ENCODE data around the gene SPACDR. TPM values are rescaled to one million over a fixed set of nuclear protein-coding genes. Genes with fewer than 3 reads are reported as not detected.

Gene SPACDR
- polyA plus RNA-seq, 1 donor from 2014 or later = not detected

DNA sequence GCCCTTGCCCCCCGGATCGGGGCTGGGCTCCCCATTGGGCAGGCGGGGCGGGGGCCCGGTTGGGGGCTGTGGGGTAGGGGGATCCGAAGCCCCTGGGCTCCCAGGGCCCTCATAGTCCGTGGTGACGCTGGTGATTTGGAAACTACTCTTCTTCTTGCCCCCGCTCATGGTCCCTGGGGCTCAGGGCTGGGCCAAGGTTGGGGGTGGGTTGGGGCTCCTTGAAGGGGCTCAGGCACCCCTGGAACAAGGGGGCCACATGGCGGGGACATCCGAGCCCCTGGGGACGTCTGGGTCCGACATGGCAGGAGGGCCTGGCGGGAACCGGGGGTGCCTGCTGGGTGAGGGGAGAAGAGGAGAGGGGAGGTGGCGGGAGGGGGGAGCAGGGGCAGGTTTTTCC, 13.8 kb upstream of the SPACDR start (continued):
- TF ChIP-seq SMC3 (conservative IDR thresholded peaks at IDR 0.05; ENCODE audit: poor library complexity) = no peak
- TF ChIP-seq RAD21 (conservative IDR thresholded peaks at IDR 0.05) = no peak

DNA sequence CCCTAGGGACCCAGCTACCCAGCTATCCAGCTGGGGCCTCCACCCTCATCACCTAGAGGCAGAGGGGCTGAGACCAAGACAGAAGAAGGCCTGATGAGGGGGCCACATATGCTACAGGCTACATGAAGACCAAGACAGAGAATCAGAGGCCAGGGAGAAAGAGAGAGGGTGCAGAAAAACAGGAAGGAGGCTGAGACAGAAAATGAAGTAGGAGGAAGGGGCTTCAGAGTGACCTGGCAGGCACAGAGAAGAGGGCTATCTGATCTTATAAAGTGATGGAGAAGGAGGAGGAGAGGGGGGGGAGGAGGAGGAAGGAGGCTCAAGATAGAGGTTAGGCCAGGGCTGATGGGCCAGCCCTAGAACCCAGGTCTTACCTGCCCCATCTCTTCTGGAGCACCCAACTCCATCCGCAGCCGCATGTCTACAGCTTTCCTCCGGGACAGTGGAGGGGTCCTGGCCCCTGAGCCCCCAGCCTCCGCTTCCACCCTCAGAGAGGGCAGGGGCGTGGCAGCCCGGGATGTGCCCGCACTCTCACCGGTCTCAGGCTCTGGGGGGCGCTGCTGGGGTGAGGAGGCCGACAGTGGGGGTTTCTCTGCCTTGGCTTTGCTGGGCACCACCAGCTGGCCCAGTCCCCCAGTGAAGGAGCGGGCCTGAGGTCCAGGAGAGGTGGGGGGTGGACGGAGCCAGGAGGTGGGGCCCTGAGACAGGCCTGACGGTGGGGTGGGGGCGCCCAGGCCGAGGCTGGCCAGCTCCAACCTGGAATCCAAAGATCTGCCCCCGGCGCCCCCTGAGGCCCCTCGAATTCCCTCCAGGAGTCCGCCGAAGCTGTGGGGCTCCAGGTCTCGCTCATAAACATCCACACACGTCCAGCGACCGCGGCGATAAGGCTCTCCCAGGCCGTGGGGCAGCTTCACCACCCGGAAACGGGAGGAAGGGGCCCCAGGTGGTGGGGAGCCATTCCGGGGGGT, 13.1 kb upstream of the SPACDR start:
- Histone ChIP-seq H3K9ac (ENCODE audit: low read length) (no peak overlapping the region), H3K36me3 (ENCODE audit: insufficient read depth, low read length) (no peaks in the 10 kb centered on the region)

More for the DNA sequence above, 13.1 kb upstream of the SPACDR start:
- Histone ChIP-seq H3F3A (ENCODE audit: insufficient read depth, low read length, poor library complexity, severe bottlenecking) (no peaks in the 10 kb centered on the region), H3K79me2 (replicated peaks; ENCODE audit: insufficient read depth, low read length) (no peaks in the 10 kb centered on the region), H3K9me2 (ENCODE audit: insufficient read depth, low read length) (no peaks in the 10 kb centered on the region), H3K4me2 (ENCODE audit: low read length) (no peak overlapping the region), H3K4me3 (ENCODE audit: low read length) (peak overlapping the region; percentile 96), H3K27ac (ENCODE audit: low read length) (no peak overlapping the region), H2AFZ (ENCODE audit: low read depth, low read length) (no peak overlapping the region), H3K27me3 (ENCODE audit: insufficient read depth, low read depth, low read length) (no peaks in the 10 kb centered on the region), H4K20me1 (ENCODE audit: insufficient read depth) (no peaks in the 10 kb centered on the region), H3K9me3 (ENCODE audit: low read length) (no peaks in the 10 kb centered on the region)
- no peak for TF ChIP-seq EP300 (conservative IDR thresholded peaks at IDR 0.05; ENCODE audit: poor library complexity, severe bottlenecking)
- TF ChIP-seq, protein P1, sequence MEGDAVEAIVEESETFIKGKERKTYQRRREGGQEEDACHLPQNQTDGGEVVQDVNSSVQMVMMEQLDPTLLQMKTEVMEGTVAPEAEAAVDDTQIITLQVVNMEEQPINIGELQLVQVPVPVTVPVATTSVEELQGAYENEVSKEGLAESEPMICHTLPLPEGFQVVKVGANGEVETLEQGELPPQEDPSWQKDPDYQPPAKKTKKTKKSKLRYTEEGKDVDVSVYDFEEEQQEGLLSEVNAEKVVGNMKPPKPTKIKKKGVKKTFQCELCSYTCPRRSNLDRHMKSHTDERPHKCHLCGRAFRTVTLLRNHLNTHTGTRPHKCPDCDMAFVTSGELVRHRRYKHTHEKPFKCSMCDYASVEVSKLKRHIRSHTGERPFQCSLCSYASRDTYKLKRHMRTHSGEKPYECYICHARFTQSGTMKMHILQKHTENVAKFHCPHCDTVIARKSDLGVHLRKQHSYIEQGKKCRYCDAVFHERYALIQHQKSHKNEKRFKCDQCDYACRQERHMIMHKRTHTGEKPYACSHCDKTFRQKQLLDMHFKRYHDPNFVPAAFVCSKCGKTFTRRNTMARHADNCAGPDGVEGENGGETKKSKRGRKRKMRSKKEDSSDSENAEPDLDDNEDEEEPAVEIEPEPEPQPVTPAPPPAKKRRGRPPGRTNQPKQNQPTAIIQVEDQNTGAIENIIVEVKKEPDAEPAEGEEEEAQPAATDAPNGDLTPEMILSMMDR (IDR thresholded peaks at IDR 0.05; ENCODE audit: poor library complexity, severe bottlenecking) = no peak
- no peak for TF ChIP-seq SMC3 (conservative IDR thresholded peaks at IDR 0.05; ENCODE audit: poor library complexity)
- no peak for TF ChIP-seq MXI1 (conservative IDR thresholded peaks at IDR 0.05; ENCODE audit: poor library complexity, severe bottlenecking)
- no peak for TF ChIP-seq TAF1 (IDR thresholded peaks at IDR 0.05; ENCODE audit: low read depth)
- TF ChIP-seq POLR2AphosphoS5 (IDR thresholded peaks at IDR 0.05) = no peak
- TF ChIP-seq REST (IDR thresholded peaks at IDR 0.05; ENCODE audit: borderline replicate concordance) = no peak
- no peak for TF ChIP-seq EZH2 (IDR thresholded peaks at IDR 0.05; ENCODE audit: borderline replicate concordance, insufficient read depth, low read length, poor library complexity, severe bottlenecking)
- TF ChIP-seq RAD21 (conservative IDR thresholded peaks at IDR 0.05) = no peak

Measured in neural cell (in vitro differentiated cells).